ENCODE data around the gene ARF3.
A peak's percentile ranks its signal among the peaks of the same experiment; 100 is the strongest.

ARF3 gene

DNA sequence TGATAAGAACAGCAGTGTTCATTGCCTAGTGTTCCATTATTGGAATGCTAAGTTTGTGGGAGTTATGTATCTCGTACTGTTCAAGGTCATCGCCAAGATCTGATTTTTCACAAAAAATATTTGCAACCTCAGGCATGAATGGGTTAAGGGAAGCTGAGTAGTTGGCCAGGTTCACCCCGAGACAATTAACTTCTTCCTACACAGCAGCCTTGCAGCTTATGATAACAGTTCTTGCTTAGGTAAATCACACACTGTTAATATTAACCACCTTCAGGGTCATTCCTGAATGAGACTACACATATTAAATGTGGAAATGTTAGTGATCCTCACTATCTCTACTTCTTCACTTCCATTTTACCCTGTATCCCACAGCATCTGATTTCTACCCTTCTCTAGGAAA is 50.0 kb downstream of the ARF3 start:
- no peaks in the 10 kb centered on the region for H3K4me1 ChIP-seq (ENCODE audit: low read length)
- no peak for TF ChIP-seq EZH2phosphoT487 (IDR thresholded peaks at IDR 0.05; ENCODE audit: low read depth)
- TF ChIP-seq, protein P1, sequence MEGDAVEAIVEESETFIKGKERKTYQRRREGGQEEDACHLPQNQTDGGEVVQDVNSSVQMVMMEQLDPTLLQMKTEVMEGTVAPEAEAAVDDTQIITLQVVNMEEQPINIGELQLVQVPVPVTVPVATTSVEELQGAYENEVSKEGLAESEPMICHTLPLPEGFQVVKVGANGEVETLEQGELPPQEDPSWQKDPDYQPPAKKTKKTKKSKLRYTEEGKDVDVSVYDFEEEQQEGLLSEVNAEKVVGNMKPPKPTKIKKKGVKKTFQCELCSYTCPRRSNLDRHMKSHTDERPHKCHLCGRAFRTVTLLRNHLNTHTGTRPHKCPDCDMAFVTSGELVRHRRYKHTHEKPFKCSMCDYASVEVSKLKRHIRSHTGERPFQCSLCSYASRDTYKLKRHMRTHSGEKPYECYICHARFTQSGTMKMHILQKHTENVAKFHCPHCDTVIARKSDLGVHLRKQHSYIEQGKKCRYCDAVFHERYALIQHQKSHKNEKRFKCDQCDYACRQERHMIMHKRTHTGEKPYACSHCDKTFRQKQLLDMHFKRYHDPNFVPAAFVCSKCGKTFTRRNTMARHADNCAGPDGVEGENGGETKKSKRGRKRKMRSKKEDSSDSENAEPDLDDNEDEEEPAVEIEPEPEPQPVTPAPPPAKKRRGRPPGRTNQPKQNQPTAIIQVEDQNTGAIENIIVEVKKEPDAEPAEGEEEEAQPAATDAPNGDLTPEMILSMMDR (IDR thresholded peaks at IDR 0.05; ENCODE audit: low read depth, low read length), result no peak
- no peak overlapping the region for H3K4me3 ChIP-seq (ENCODE audit: low read length)
- no peaks in the 10 kb centered on the region for H3K9me3 ChIP-seq (ENCODE audit: insufficient read depth, low read length)
- no peak overlapping the region for H2AFZ ChIP-seq (ENCODE audit: low read depth, low read length)
- H3K27ac ChIP-seq (ENCODE audit: low read length), result no peak overlapping the region
- H3K9ac ChIP-seq (ENCODE audit: low read length), result no peak overlapping the region
- H3K4me2 ChIP-seq (ENCODE audit: low read length), result no peak overlapping the region
- no peaks in the 10 kb centered on the region for H4K20me1 ChIP-seq (ENCODE audit: insufficient read depth, low read length)
- no peaks in the 10 kb centered on the region for H3K36me3 ChIP-seq (replicated peaks; ENCODE audit: low read depth, low read length)
- H3K27me3 ChIP-seq (ENCODE audit: low read depth, low read length), result no peaks in the 10 kb centered on the region; the same call in 1 of the 2 replicates
- H3K79me2 ChIP-seq (ENCODE audit: low read length), result no peaks in the 10 kb centered on the region

DNA sequence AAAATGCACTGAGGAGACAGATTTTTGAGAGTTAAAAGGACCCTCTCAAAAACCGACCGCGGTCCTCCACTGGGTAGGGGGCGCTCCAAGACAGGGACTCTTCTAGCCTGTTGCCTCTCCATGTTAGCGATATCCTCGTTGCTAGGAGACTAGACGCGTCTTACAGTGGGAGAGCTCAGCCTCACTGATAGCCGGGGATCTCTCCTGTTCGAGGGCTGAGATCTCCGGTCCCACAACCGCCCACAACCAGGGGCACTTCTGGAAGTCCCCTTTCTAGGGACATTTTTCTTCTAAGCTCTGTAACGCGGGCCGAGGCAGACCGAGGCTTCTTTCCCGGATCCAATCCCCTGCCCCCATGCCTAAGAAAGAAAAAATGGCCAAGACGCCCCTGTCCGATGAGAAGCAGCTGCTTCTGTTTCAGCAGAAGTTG is 53.3 kb downstream of the ARF3 start:
- Histone ChIP-seq H3K4me3 (ENCODE audit: low read length) (peak overlapping the region; percentile 76), H3K79me2 (ENCODE audit: low read length) (no peaks in the 10 kb centered on the region), H3K27ac (ENCODE audit: low read length) (no peak overlapping the region), H3K9me3 (ENCODE audit: insufficient read depth, low read length) (no peaks in the 10 kb centered on the region), H3K4me2 (ENCODE audit: low read length) (peak overlapping the region; percentile 68), H3K9ac (ENCODE audit: low read length) (no peak overlapping the region), H4K20me1 (ENCODE audit: insufficient read depth, low read length) (no peaks in the 10 kb centered on the region), H3K27me3 (ENCODE audit: low read depth, low read length) (no peaks in the 10 kb centered on the region; the same call in 1 of the 2 replicates), H2AFZ (ENCODE audit: low read depth, low read length) (peak overlapping the region; percentile 32; the same call in 1 of the 2 replicates), H3K36me3 (replicated peaks; ENCODE audit: low read depth, low read length) (no peaks in the 10 kb centered on the region), H3K4me1 (ENCODE audit: low read length) (peaks cover 7% of the 10 kb centered on the region)
- TF ChIP-seq EZH2phosphoT487 (IDR thresholded peaks at IDR 0.05; ENCODE audit: low read depth), result no peak
- TF ChIP-seq, protein P1 (IDR thresholded peaks at IDR 0.05; ENCODE audit: low read depth, low read length), result peak; percentile 47

DNA sequence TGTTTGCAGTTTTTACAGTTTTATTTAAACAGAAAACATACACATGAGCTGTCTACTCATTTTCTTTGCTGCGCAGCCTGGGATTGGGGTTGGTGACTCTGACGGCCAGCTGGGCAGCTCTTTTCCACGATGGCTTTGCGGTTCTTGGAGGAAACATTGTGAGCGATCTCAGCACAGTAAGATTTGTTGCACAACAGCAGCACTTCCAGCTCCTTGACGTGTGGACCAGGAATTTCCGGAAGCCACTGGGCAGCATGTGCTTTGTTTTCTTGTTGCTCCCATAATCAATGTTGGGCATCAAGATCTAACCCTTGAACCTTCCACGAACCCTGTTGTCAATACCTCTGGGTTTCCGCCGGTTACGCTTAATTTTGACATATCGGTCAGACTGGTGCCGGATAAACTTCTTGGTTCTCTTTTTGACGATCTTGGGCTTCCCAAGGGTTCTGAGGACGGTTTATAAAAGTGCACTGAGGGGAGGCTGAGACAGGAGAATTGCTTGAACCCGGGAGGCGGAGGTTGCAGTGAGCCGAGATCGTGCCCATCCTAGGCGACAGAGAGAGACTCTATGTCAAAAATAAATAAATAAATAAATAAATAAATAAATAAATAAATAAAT is 53.8 kb downstream of the ARF3 start:
- Histone ChIP-seq H3K4me2 (ENCODE audit: low read length) (no peak overlapping the region), H2AFZ (ENCODE audit: low read depth, low read length) (0 out of 2 replicates have a peak overlapping the region, but pooled peaks have one; percentile 33), H3K79me2 (ENCODE audit: low read length) (no peaks in the 10 kb centered on the region), H3K9ac (ENCODE audit: low read length) (no peak overlapping the region), H3K27me3 (ENCODE audit: low read depth, low read length) (no peaks in the 10 kb centered on the region; the same call in 1 of the 2 replicates), H3K9me3 (ENCODE audit: insufficient read depth, low read length) (no peaks in the 10 kb centered on the region), H3K36me3 (replicated peaks; ENCODE audit: low read depth, low read length) (no peaks in the 10 kb centered on the region), H3K4me3 (ENCODE audit: low read length) (no peak overlapping the region), H4K20me1 (ENCODE audit: insufficient read depth, low read length) (no peaks in the 10 kb centered on the region), H3K27ac (ENCODE audit: low read length) (no peak overlapping the region), H3K4me1 (ENCODE audit: low read length) (peaks cover 7% of the 10 kb centered on the region)
- no peak for TF ChIP-seq EZH2phosphoT487 (IDR thresholded peaks at IDR 0.05; ENCODE audit: low read depth)
- TF ChIP-seq, protein P1 (IDR thresholded peaks at IDR 0.05; ENCODE audit: low read depth, low read length), result no peak

DNA sequence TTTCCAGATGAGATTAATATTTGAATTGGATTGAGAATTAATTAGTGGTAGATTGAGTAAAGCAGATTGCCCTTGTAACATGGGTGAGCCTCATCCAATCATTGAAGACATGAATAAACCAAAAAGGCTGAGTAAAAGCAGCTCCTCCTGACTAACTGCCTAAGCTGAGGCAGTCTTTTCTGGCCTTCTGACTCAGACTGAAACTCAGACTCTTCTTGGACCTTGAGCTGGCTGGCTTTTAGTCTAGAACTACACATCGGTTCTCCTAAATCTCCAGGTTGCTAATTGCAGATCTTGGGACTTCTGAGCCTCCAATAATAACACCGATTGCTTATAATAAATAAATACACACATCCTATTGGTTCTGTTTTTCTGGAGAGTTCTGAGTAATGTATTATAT is 56.0 kb downstream of the ARF3 start:
- H3K27me3 ChIP-seq (ENCODE audit: low read depth, low read length), result no peaks in the 10 kb centered on the region; the same call in 1 of the 2 replicates
- no peaks in the 10 kb centered on the region for H3K36me3 ChIP-seq (replicated peaks; ENCODE audit: low read depth, low read length)
- no peaks in the 10 kb centered on the region for H3K9me3 ChIP-seq (ENCODE audit: insufficient read depth, low read length)
- no peak overlapping the region for H3K4me2 ChIP-seq (ENCODE audit: low read length)
- H4K20me1 ChIP-seq (ENCODE audit: insufficient read depth, low read length), result no peaks in the 10 kb centered on the region
- H3K27ac ChIP-seq (ENCODE audit: low read length), result no peak overlapping the region
- H3K4me1 ChIP-seq (ENCODE audit: low read length), result peaks cover 7% of the 10 kb centered on the region
- TF ChIP-seq EZH2phosphoT487 (IDR thresholded peaks at IDR 0.05; ENCODE audit: low read depth), result no peak
- TF ChIP-seq, protein P1 (IDR thresholded peaks at IDR 0.05; ENCODE audit: low read depth, low read length), result no peak
- no peak overlapping the region for H2AFZ ChIP-seq (ENCODE audit: low read depth, low read length)
- H3K9ac ChIP-seq (ENCODE audit: low read length), result no peak overlapping the region
- H3K79me2 ChIP-seq (ENCODE audit: low read length), result no peaks in the 10 kb centered on the region
- H3K4me3 ChIP-seq (ENCODE audit: low read length), result no peak overlapping the region

All from OCI-LY3 (cell line).